ENCODE data around the gene OR7A5.
"Not testable (repeated sequence)": the region's sequence is repeated elsewhere in the genome, so short reads cannot be mapped to it uniquely, and the experiment has no call there.

DNA sequence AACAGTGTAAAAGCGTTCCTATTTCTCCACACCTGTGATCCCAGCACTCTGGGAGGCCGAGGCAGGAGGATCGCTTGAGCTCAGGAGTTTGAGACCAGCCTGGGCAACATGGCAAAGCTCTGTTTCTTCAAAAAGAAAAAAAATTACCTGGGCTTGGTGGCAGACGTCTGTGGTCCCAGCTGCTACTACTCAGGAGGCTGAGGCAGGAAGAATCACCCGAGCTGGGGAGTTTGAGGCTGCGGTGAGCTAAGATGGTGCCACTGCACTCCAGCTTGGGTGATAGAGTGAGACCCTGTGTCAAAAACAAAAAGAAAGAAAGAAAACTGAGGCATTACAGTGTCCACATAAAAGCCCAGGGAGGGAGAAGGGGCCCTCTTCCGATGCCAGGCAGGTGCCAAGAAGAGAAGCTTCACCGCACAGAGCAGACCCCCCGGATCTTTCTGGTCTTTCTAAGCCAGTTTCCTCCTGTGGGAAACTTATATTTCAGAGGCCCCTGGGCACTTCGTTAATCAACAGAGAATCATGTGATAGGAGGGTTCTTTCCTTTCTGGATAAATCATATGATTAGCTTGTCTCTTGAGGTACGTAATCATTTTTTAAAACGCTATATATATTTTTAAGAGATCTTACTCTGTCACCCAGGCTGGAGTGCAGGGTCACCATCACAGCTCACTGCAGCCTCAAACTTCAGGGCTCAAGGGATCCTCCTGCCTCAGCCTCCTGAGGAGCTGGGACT is 56.7 kb downstream of the OR7A5 start, which contains the start of gene ADGRE2:
- not testable (repeated sequence) for TF ChIP-seq CTCF (IDR thresholded peaks at IDR 0.05); ZFX (IDR thresholded peaks at IDR 0.05; ENCODE audit: borderline replicate concordance)

All from 22Rv1 (cell line).